SK-N-SH (cell line): Measurements from ENCODE around the gene ERN1. TPM values are rescaled to one million over a fixed set of nuclear protein-coding genes. Genes with fewer than 3 reads are reported as not detected.

Experiments
- CTCF ChIA-PET: fragments of 300-600, 350-600 bp; formaldehyde crosslinking; extraction: SDS; loops from one replicate; lab custom pipeline; 2021; lab: Yijun Ruan, JAX
- POLR2A ChIA-PET: fragments of 350-600 bp; sonication (Branson Sonifier 250); formaldehyde crosslinking; extraction: SDS; loops from one replicate; lab custom pipeline; 2020; ENCODE audit warnings: antibody characterized with exemption, inconsistent platforms; lab: Yijun Ruan, JAX
- DNase-seq: peaks from one replicate; pipeline ENCODE4 v3.0.0; 2012
- H2AFZ ChIP-seq: fragments of 200-600 bp; sonication (generic); 2 replicates; pipeline ENCODE4 v1.8.1; 2016; ENCODE audit warnings: antibody characterized with exemption, mild to moderate bottlenecking, low read depth
- H3F3A ChIP-seq: fragments of 200-600 bp; sonication (generic); replicated peaks from 2 replicates; pipeline ENCODE3; 2016; ENCODE audit warnings: antibody characterized with exemption, mild to moderate bottlenecking; ENCODE audit not compliant: insufficient read depth
- H3K27ac ChIP-seq, 2 experiments: fragments of 200-500 bp in 1 of 2; fragments of 200-600 bp in 1 of 2; sonication (Bioruptor generic) in 1 of 2; sonication (generic), shearing (Covaris generic) in 1 of 2; 2 replicates each; pipeline versions ENCODE4 v1.5.1 to v1.6.1; 2014 to 2016; ENCODE audit warnings: low read depth in 2 of 2, inconsistent platforms in 1 of 2, low read length in 1 of 2, mild to moderate bottlenecking in 1 of 2, mixed read lengths in 1 of 2
- H3K27me3 ChIP-seq: fragments of 200-600 bp; sonication (generic), shearing (Covaris generic); 2 replicates; pipeline ENCODE4 v1.6.1; 2016; ENCODE audit warnings: mixed run types; ENCODE audit not compliant: insufficient read depth
- H3K36me3 ChIP-seq, 2 experiments: fragments of 200-500 bp in 1 of 2; fragments of 200-600 bp in 1 of 2; sonication (Bioruptor generic) in 1 of 2; sonication (generic) in 1 of 2; replicated peaks in 1 of 2; 2 replicates each; pipeline versions ENCODE3 to v1.5.1; 2014 to 2016; ENCODE audit warnings: low read length in 1 of 2, mild to moderate bottlenecking in 1 of 2; ENCODE audit not compliant: insufficient read depth in 2 of 2, control insufficient read depth in 1 of 2
- H3K4me1 ChIP-seq, 2 experiments: fragments of 200-500 bp in 1 of 2; fragments of 200-600 bp in 1 of 2; sonication (Bioruptor generic) in 1 of 2; sonication (generic), shearing (Covaris generic) in 1 of 2; 2 replicates each; pipeline versions ENCODE4 v1.5.1 to v1.6.1; 2014 to 2016; ENCODE audit warnings: low read depth in 1 of 2, low read length in 1 of 2, mixed run types in 1 of 2; ENCODE audit not compliant: insufficient read depth in 2 of 2, control insufficient read depth in 1 of 2
- H3K4me2 ChIP-seq: fragments of 200-600 bp; sonication (generic), shearing (Covaris generic); 2 replicates; pipeline ENCODE4 v1.6.1; 2017; ENCODE audit warnings: mixed run types
- H3K4me3 ChIP-seq, 2 experiments: fragments of 200-500 bp in 1 of 2; fragments of 200-600 bp in 1 of 2; sonication (Bioruptor generic) in 1 of 2; sonication (generic), shearing (Covaris generic) in 1 of 2; 2 replicates each; pipeline versions ENCODE4 v1.5.1 to v1.8.1; 2014 to 2016; ENCODE audit warnings: low read depth in 2 of 2, inconsistent platforms in 1 of 2, low read length in 1 of 2, mild to moderate bottlenecking in 1 of 2, mixed read lengths in 1 of 2, moderate library complexity in 1 of 2
- H3K79me2 ChIP-seq: fragments of 200-600 bp; sonication (generic); 2 replicates; pipeline ENCODE4 v1.8.1; 2017; ENCODE audit warnings: mild to moderate bottlenecking; ENCODE audit not compliant: insufficient read depth
- H3K9ac ChIP-seq: fragments of 200-600 bp; sonication (generic); 2 replicates; pipeline ENCODE4 v1.6.1; 2017; ENCODE audit warnings: mixed run types
- H3K9me2 ChIP-seq: fragments of 200-600 bp; sonication (generic); 2 replicates; pipeline ENCODE4 v1.6.1; 2017; ENCODE audit warnings: mixed run types
- H3K9me3 ChIP-seq: fragments of 200-600 bp; sonication (generic); 2 replicates; pipeline ENCODE4 v1.6.1; 2017; ENCODE audit warnings: mixed run types, mild to moderate bottlenecking, moderate library complexity
- H4K20me1 ChIP-seq: fragments of 200-600 bp; sonication (generic); 2 replicates; pipeline ENCODE4 v1.6.1; 2017; ENCODE audit warnings: mild to moderate bottlenecking, mixed run types; ENCODE audit not compliant: insufficient read depth
- CHD2 ChIP-seq: fragments of 150-350 bp; IDR thresholded peaks from 2 replicates; pipeline ENCODE4 v1.6.1; 2018; ENCODE audit warnings: low read length; ENCODE audit not compliant: partially characterized antibody
- FOSL2 ChIP-seq: IDR thresholded peaks from 2 replicates; pipeline ENCODE4 v1.4.0; 2012; ENCODE audit warnings: low read depth, mild to moderate bottlenecking, moderate library complexity, borderline replicate concordance
- FOXJ3 ChIP-seq: sonication (generic); formaldehyde crosslinking; IDR thresholded peaks from 2 replicates; pipeline ENCODE4 v1.5.1; 2020; ENCODE audit warnings: mild to moderate bottlenecking, missing genetic modification reagents
- FOXM1 ChIP-seq: IDR thresholded peaks from 2 replicates; pipeline ENCODE4 v1.4.0; 2012; ENCODE audit warnings: low read depth, mild to moderate bottlenecking
- GATA2 ChIP-seq: sonication (generic); formaldehyde crosslinking; IDR thresholded peaks from 2 replicates; pipeline ENCODE4 v1.5.0; 2020; ENCODE audit warnings: mild to moderate bottlenecking, missing genetic modification reagents
- MEF2A ChIP-seq: IDR thresholded peaks from 2 replicates; pipeline ENCODE4 v1.4.0; 2012; ENCODE audit warnings: low read depth, borderline replicate concordance
- MXI1 ChIP-seq: IDR thresholded peaks from 2 replicates; pipeline ENCODE4 v1.6.1; 2012; ENCODE audit warnings: mild to moderate bottlenecking, low read depth, low read length, improper control_type of control experiment
- NFIC ChIP-seq: IDR thresholded peaks from 2 replicates; pipeline ENCODE4 v1.4.0; 2012; ENCODE audit warnings: borderline replicate concordance
- NRF1 ChIP-seq: IDR thresholded peaks from 2 replicates; pipeline ENCODE4 v1.6.1; 2012; ENCODE audit warnings: low read depth, mild to moderate bottlenecking, low read length
- PBX3 ChIP-seq: IDR thresholded peaks from 2 replicates; pipeline ENCODE4; 2012
- RFX5 ChIP-seq: IDR thresholded peaks from 2 replicates; pipeline ENCODE4 v1.6.1; 2012; ENCODE audit warnings: mild to moderate bottlenecking, improper control_type of control experiment, low read length
- TEAD4 ChIP-seq: IDR thresholded peaks from 2 replicates; pipeline ENCODE4 v1.4.0; 2012; ENCODE audit warnings: mild to moderate bottlenecking, borderline replicate concordance; ENCODE audit not compliant: insufficient read depth
- USF1 ChIP-seq: IDR thresholded peaks from 2 replicates; pipeline ENCODE4 v1.4.0; 2012; ENCODE audit warnings: low read depth, borderline replicate concordance
- WGBS: methylation state at CpG from one replicate; pipeline ENCODE4 v1.1.6; 2017; ENCODE audit warnings: low lambda C conversion rate; 5-methylcytosine and 5-hydroxymethylcytosine counted together
- polyA plus RNA-seq, 3 experiments: library from polyadenylated mRNA; depleted of rRNA; stranded (reverse); fragments of >200 nt; gene quantifications; 2 replicates each; pipeline ENCODE4 v1.2.3, GENCODE V29; 2012
- TF ChIP-seq, protein P1 (sequence below): IDR thresholded peaks from 2 replicates; pipeline ENCODE4 v1.4.0; 2012; ENCODE audit warnings: low read depth

The ERN1 gene
- polyA plus RNA-seq, 1 of the 3 experiments (the other 2 are of a cell fraction) = 7.3 TPM

GRCh38 chr17:64154313-64154695 lies 24.4 kb upstream of the ERN1 start:
- peaks cover 24 to 84% of the 10 kb centered on the region in 2 experiments for H3K36me3 ChIP-seq

DNA sequence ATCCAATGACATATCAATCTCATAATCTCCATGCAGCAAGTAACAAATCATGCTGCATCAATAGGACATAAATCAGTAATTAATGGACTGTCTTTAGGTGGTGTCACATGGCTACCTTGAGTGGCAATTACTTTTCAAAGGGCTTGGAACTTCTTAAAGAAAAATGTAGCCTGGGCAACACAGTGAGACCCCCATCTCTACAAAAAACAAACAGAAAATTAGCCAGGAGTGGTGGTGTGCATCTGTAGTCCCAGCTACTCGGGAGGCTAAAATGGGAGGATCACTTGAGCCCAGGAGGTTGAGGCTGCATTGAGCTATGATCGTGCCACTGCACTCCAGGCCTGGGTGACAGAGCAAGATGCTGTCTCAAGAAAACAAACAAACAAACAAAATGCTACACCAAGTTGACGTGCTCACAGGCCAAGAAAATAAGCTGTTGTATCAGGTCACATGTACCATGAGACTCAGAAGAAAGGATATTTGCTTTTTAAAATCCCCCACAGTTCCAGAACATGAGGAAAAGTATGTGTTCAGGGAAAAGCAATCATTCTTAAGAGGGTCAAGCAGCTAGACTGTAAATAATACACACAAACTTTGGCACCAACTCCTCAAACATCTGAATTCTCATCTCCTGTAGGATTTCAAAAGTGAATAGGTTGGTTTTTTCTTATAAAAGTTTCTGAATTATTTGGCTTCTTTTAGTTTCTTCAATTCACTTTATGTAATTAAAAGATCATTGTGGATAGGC lies 23.8 kb upstream of the ERN1 start:
- CTCF ChIA-PET = interaction anchor here (0.6 to 2.4 kb wide), 11 partner anchors 13 to 138 kb away, joined by 3 to 8 read pairs (median 3); no protein-coding TSS in a partner anchor
- H3F3A ChIP-seq = peaks cover 22% of the 10 kb centered on the region
- H4K20me1 ChIP-seq = no peaks in the 10 kb centered on the region
- H3K27ac ChIP-seq = peak overlapping the region in 1 of 2 experiments; percentile 89; a peak in 1 of 4 replicates
- H3K27me3 ChIP-seq = no peaks in the 10 kb centered on the region
- no peak overlapping the region for H3K4me2 ChIP-seq
- TF ChIP-seq CHD2 = no peak
- no peak for TF ChIP-seq NRF1
- TF ChIP-seq FOXM1 = no peak
- no peak for TF ChIP-seq FOXJ3 (CRISPR knock-in tag)
- TF ChIP-seq MEF2A = no peak
- no peak for TF ChIP-seq MXI1
- no peak for TF ChIP-seq PBX3
- TF ChIP-seq RFX5 = no peak
- H3K9me2 ChIP-seq = no peaks in the 10 kb centered on the region
- H3K79me2 ChIP-seq = no peaks in the 10 kb centered on the region
- H3K9ac ChIP-seq = no peak overlapping the region
- H3K4me1 ChIP-seq = peaks cover 0 to 44% of the 10 kb centered on the region in 2 experiments; a peak in 2 of 4 replicates
- peaks cover 27 to 84% of the 10 kb centered on the region in 2 experiments for H3K36me3 ChIP-seq
- WGBS = 86% methylated on average over 3 of the region's 3 CpGs
- no peak overlapping the region for H2AFZ ChIP-seq
- DNase-seq = no peak
- no peak overlapping the region for H3K4me3 ChIP-seq
- H3K9me3 ChIP-seq = no peaks in the 10 kb centered on the region
- POLR2A ChIA-PET = interaction anchor here (2.7 kb wide), 1 partner anchor 8 kb away, joined by 9 read pairs; no protein-coding TSS in a partner anchor

More at GRCh38 chr17:64154313-64154695, 24.4 kb upstream of the ERN1 start:
- Histone ChIP-seq H3F3A (peaks cover 16% of the 10 kb centered on the region), H3K4me3 (no peak overlapping the region), H2AFZ (no peak overlapping the region), H3K4me2 (no peak overlapping the region), H4K20me1 (no peaks in the 10 kb centered on the region), H3K9me2 (no peaks in the 10 kb centered on the region), H3K9me3 (no peaks in the 10 kb centered on the region), H3K79me2 (no peaks in the 10 kb centered on the region), H3K9ac (no peak overlapping the region), H3K27me3 (no peaks in the 10 kb centered on the region), H3K27ac (no peak overlapping the region), H3K4me1 (peaks cover 0 to 47% of the 10 kb centered on the region in 2 experiments; a peak in 2 of 4 replicates)
- ChIA-PET CTCF (interaction anchor here (0.6 to 2.4 kb wide), 10 partner anchors 12 to 137 kb away, joined by 3 to 8 read pairs (median 3); no protein-coding TSS in a partner anchor), POLR2A (interaction anchor here (2.7 kb wide), 1 partner anchor 9 kb away, joined by 9 read pairs; no protein-coding TSS in a partner anchor)
- no peak for DNase-seq
- 96% methylated on average over 4 of the region's 4 CpGs for WGBS
- TF ChIP-seq GATA2 (no peak), RFX5 (no peak), USF1 (no peak), PBX3 (no peak), FOSL2 (no peak), TEAD4 (no peak), NFIC (no peak), NRF1 (no peak)
- TF ChIP-seq, protein P1, sequence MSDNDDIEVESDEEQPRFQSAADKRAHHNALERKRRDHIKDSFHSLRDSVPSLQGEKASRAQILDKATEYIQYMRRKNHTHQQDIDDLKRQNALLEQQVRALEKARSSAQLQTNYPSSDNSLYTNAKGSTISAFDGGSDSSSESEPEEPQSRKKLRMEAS = no peak
